GM12864 (cell line): Measurements from ENCODE around the gene RBM22.

Experiments
- DNase-seq: peaks from one replicate; pipeline ENCODE4 v3.0.0-alpha.2; 2011; ENCODE audit warnings: low read depth
- H3K4me3 ChIP-seq: 2 replicates; pipeline ENCODE4 v1.5.1; 2011; ENCODE audit warnings: mild to moderate bottlenecking, low read depth, low read length, control low read depth
- TF ChIP-seq, protein P1 (sequence below): IDR thresholded peaks from 2 replicates; pipeline ENCODE4 v1.5.1; 2011; ENCODE audit warnings: low read depth, mild to moderate bottlenecking, moderate library complexity, low read length, control low read depth, inconsistent platforms; ENCODE audit errors: missing control alignments

RBM22 gene

DNA sequence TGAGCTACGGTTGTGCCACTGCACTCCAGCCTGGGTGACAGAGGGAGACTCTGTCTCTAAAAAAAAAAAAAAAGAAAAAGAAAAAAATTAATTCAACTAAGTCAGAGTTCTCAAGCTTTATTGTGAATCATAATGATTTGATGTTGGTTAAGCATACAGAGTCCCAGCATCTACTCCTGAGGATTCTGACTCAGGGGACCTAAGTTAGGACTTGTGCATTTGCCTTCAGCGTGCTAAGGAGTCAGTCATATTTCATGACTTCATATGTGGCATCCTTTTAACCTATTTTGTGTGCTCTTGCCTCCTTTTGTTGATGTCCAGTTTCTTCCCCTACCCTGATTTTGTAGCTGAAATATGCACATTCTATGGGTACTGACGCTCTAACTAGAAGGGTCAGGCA, 36.9 kb downstream of the RBM22 start:
- no peak overlapping the region for H3K4me3 ChIP-seq
- TF ChIP-seq, protein P1, sequence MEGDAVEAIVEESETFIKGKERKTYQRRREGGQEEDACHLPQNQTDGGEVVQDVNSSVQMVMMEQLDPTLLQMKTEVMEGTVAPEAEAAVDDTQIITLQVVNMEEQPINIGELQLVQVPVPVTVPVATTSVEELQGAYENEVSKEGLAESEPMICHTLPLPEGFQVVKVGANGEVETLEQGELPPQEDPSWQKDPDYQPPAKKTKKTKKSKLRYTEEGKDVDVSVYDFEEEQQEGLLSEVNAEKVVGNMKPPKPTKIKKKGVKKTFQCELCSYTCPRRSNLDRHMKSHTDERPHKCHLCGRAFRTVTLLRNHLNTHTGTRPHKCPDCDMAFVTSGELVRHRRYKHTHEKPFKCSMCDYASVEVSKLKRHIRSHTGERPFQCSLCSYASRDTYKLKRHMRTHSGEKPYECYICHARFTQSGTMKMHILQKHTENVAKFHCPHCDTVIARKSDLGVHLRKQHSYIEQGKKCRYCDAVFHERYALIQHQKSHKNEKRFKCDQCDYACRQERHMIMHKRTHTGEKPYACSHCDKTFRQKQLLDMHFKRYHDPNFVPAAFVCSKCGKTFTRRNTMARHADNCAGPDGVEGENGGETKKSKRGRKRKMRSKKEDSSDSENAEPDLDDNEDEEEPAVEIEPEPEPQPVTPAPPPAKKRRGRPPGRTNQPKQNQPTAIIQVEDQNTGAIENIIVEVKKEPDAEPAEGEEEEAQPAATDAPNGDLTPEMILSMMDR: no peak
- DNase-seq: no peak

DNA sequence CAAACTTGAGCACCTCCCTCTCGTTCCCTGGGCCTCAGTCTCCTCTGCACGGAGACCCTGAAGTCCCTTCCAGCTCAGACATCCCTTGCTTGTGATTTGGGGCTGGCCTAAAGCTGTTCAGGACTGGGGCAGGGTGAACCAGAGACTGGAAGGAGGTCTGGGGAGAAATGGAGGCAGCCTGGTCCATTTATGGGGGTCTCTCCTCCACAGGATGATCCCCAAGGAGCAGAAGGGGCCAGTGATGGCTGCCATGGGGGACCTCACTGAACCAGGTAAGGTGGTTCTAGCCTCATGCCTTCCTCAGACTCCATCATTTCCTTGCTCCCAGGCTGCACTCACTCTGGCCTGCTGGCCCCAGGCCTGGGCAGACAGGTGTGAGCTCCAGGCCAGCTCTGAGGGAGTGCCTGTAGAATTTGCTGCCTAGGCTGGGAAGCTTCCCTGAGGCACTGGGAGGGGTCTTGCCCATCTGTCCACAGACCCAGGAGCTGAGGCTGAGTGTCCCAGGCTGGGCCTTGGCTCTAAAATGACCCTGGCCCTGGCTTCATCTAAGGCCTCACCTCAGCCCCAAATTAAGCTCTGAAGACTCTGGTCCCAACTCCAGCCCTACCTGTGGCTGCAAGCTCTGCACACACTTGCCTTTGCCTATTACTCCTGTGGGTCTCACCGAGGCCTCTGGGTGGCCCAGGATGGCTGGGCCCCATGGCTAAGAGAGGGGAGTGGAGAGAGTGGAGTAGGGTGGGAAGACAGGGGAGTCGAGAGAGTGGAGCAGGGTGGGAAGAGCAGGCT, 37.9 kb downstream of the RBM22 start:
- H3K4me3 ChIP-seq: no peak overlapping the region
- TF ChIP-seq, protein P1: no peak
- DNase-seq: no peak

DNA sequence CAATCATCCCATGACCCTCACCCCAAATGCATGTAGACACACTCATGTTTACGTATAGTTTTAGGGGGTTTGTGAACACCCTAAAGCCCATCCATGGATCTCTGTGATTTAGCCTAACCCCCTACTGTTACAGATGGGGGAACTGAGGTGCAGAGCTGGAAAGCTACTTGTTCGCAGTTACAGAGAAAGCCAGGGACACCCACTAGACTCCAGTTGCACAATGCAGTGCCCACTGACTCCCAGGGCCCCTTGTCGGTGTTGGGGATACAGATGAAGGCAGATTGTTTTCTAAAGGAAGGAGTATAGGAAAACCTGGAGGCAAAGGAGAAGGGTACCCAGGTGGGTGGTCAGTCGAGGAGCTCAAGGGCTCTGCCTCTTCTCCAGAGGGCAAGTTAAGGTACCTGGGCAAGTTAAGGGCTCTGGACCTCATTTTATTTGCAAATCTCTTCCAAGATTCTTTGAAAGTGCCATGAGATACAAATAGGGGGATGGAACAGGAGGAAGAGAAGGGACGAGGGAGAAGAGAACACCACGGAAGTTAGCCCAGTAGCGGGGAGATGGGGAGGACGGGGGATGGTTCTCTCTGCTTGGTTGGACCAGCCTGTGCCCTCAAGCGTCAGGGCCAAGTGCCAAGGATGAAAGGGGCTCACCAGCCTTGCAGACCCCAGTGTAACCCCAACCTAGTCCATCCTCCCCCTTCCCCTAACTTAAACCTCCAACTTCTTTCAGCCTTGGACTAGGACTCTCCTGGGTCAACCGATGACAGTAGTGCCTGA, 38.9 kb downstream of the RBM22 start:
- no peak overlapping the region for H3K4me3 ChIP-seq
- no peak for DNase-seq
- TF ChIP-seq, protein P1: no peak

DNA sequence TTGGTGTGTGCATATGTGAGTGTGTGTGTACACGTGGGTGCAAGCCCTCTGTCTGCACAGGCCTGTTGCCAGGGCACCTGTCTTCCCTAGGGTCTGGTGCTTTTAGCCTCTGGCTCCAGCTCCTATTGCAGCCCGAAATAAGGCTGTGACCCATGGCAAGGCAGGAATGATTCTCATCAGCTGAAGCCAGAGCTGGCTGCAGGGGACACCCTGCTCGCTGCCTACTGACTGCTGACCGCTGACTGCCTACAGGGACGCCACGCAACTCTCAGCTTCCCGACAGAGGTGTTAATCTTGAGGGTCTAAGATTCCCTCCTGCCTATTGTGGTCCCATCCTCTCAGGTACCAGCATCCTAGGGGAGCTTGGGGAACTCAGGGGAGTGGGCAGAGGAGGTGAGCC, 39.8 kb downstream of the RBM22 start, which contains the start of gene MYOZ3:
Gene MYOZ3, plus strand, starts transcription at position 166 of the 400 bp plus-strand sequence. CDS start 1,691 bp downstream, outside the sequence.
- DNase-seq: no peak
- TF ChIP-seq, protein P1: no peak
- no peak within 1 kb of the TSS for H3K4me3 ChIP-seq

DNA sequence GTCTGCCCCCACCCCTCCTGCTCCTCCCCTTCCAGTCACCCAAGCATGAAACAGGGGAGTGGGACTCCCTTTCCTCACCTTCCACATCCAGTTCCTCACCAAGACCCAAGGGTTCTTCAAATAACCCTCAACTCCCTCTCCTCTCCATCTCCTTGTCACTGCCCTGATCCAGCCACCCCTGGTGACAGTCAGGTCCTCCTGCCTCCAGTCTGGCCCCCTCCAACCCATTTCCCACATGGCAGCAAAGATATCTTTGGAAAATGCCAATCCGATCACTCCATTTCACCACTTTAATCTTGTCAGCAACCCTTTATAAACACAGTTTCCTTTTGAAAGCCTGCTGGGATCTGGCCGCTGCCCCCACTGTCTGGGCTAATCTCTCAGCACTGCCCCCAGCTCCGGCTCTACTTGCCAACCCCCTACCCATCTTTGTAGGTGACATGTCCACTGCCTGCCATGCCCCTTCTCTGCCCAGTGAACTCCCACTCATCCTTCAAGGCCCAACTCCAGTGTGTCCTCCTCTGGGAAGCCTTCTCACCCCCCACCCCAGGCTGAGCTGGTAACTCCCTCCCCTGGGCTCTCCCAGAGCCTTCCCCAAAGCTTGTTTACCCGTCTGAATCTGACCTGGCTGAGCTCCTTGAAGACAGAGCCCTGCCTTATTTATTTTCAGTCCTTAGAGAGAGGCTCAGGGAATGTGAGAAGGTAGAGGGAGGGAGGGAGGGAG, 40.6 kb downstream of the RBM22 start:
- H3K4me3 ChIP-seq: no peak overlapping the region
- TF ChIP-seq, protein P1: no peak
- DNase-seq: no peak

DNA sequence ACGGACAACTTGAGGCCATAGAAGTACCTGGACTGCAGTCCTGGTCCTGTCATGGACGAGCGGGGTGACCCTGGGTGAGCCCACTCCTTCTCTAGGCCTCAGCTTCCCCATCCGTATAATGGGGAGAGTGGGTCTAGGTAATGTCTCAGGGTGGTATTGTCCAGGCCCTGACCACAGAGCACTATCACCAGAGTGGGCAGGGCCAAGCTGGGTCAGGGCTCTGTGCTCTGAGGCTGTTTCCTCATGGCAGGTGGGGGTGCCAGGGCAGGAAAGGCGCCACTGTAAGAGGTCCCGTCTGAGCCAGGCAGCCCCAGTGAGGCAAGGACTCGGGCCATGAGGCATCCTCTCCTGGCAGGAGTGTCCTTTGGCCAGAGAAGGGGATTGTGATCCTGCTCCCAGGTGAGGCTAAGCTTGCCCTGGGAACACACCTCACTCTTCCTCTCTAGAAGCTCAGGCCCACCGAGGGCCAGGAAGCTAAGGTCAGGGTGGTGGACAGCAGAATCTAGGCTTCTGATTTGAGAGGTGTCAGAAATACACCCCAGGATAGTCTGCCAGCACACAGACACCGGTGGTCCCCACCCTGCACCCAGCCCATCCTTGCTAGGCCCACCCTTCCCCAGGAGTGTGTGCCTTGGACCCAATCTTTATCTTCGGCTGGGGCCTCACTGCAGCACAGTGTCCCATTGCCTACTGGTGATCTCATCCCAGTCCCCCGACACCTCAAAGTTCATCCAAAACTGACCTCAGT, 41.3 kb downstream of the RBM22 start:
- TF ChIP-seq, protein P1: no peak
- no peak for DNase-seq
- H3K4me3 ChIP-seq: no peak overlapping the region
